ENCODE results near the gene AKAP1. TPM values are rescaled to one million over a fixed set of nuclear protein-coding genes. Genes with fewer than 3 reads are reported as not detected.

The AKAP1 gene
- total RNA-seq = 10 to 100 TPM; 22.6 to 51.9 (median 33.3) TPM

DNA sequence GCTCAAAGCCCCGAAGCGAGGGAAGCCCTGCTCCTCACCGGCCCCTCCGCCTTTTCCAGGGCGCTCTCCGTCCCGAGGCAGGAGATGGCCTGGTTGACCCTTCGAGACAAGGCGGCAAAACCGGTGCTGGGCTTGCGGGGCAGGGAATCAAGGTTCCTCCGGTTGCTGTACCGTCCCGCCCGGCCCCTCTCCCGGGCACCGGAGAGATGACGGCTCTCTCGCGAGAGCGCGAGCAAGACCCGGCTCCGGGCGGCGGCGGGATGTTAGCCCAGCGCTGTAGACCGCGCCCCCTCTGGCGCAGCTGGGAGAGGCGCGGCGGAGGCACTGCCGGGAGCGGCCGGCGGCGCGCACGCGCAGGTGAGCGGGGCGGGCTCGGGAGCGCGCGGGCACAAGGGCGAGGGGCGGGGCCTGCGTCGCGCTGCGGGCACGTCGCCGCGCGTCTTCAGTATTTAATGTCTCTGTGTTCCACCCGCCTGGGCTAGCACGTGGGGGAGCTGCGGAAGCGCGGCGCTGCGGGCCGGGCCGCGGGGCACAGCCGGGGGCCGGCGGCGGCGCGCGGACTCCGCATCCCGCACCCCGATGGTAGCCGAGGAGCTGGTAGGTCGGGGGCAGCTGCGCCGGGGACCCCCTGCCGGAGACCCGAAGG lies at the start of gene AKAP1:
AKAP1 (plus strand) TSS at position 445 of the 646 bp plus-strand sequence. CDS start 20,219 bp downstream, outside the sequence.
- Histone ChIP-seq H3K36me3 (no peaks in the 10 kb centered on the region), H3K4me1 (peaks cover 5 to 52% (median 21%) of the 10 kb centered on the region in 3 donors), H3K4me3 (peak within 1 kb of the TSS; percentile 70 to 95 (median 92)), H3K9me3 (no peaks in the 10 kb centered on the region), H3K27me3 (no peaks in the 10 kb centered on the region), H3K27ac (peak within 1 kb of the TSS; percentile 96 to 99 (median 98))
- intact Hi-C loops (cut with DNase I) = no loop called here
- TF ChIP-seq POLR2A (IDR thresholded peaks at IDR 0.05) = peak in 3 of 4 donors; percentile 90 to 95 (median 92)
- TF ChIP-seq, protein P1, sequence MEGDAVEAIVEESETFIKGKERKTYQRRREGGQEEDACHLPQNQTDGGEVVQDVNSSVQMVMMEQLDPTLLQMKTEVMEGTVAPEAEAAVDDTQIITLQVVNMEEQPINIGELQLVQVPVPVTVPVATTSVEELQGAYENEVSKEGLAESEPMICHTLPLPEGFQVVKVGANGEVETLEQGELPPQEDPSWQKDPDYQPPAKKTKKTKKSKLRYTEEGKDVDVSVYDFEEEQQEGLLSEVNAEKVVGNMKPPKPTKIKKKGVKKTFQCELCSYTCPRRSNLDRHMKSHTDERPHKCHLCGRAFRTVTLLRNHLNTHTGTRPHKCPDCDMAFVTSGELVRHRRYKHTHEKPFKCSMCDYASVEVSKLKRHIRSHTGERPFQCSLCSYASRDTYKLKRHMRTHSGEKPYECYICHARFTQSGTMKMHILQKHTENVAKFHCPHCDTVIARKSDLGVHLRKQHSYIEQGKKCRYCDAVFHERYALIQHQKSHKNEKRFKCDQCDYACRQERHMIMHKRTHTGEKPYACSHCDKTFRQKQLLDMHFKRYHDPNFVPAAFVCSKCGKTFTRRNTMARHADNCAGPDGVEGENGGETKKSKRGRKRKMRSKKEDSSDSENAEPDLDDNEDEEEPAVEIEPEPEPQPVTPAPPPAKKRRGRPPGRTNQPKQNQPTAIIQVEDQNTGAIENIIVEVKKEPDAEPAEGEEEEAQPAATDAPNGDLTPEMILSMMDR (IDR thresholded peaks at IDR 0.05) = peak; percentile 18 to 70 (median 37)
- DNase-seq = peak; percentile 76
- no CpG with 5 or more reads among the region's 85 CpGs for WGBS, 2 donors

DNA sequence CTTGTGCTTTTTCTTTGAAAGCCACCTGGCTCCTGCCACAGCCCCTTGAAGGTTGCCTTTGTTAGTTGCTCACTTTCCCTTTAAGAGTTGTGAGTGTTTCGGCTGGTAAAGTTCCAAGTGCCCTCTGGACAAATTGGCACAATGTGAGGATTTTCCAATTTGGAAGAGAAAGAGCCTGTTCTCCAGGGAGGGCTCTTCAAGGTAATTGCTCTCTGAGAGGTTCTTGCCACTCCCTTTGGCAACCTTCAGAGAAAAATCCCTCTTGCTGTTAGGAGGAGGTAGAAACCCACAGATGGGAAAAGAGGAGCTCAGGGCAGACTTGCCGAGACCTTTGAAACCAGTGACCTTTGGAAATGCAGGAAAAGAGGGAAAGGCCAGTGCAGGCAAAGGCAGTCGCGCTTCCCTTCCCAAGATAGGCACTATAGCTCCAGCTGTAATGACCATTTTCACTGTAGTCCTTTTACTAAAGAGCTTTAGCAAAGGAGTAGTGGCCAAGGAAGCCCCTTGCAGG lies 49.0 kb upstream of the AKAP1 start:
- peak overlapping the region in 1 of 4 donors; percentile 9 for H3K4me3 ChIP-seq
- WGBS, 2 donors = 14 to 46% methylated on average over 4 of the region's 4 CpGs
- peaks cover 7 to 57% (median 30%) of the 10 kb centered on the region in 3 donors for H3K4me1 ChIP-seq
- no peak for TF ChIP-seq POLR2A (IDR thresholded peaks at IDR 0.05)
- TF ChIP-seq, protein P1 (IDR thresholded peaks at IDR 0.05) = no peak
- H3K9me3 ChIP-seq = no peaks in the 10 kb centered on the region
- intact Hi-C loops (cut with DNase I) = no loop called here
- H3K27me3 ChIP-seq = no peaks in the 10 kb centered on the region
- peak overlapping the region in 3 of 4 donors; percentile 31 to 64 (median 45) for H3K27ac ChIP-seq
- no peaks in the 10 kb centered on the region for H3K36me3 ChIP-seq
- DNase-seq = no peak

DNA sequence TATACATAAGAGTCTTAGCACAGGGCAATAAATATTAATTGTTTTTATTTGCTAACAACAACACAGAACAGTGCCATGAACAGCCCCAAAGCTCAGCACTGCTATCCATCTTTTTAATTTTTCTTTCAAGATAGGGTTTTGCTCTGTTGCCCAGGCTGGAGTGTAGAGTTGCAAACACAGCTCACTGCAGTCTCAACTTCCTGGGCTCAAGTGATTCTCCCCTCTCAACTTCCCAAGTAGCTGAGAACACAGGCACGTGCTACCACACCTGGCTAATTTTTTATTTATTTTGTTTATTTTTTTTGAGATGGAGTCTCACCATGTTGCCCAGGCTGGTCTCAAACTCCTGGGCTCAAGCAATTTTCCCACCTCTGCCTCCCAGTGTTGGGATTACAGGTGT lies 47.6 kb upstream of the AKAP1 start:
- Histone ChIP-seq H3K4me1 (peaks cover 7 to 52% (median 30%) of the 10 kb centered on the region in 3 donors), H3K36me3 (no peaks in the 10 kb centered on the region)

DNA sequence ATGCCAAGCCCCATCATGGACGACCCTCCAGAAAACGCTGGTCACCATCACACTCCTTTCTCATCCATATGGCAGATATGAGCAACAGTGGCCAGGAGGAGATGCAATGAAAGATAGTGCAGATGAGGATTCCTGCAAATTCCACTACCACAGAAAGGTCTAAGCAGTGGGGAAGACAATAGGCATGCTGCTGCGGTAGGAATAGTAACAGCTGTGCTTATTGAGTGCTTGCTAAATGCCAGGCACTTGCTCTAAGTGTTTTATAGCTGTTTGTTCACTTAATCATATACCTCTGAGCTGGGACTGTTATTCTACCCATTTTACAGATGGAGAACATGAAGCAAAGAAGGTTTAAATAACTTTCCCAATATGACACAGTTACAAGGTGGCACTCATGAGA lies 46.6 kb upstream of the AKAP1 start:
- H3K27ac ChIP-seq = no peak overlapping the region
- DNase-seq = no peak
- WGBS, 2 donors = 68 to 78% methylated on average over 3 of the region's 3 CpGs
- H3K4me1 ChIP-seq = peaks cover 7 to 41% (median 25%) of the 10 kb centered on the region in 3 donors
- peaks cover 0 to 10% (median 0%) of the 10 kb centered on the region in 4 donors for H3K27me3 ChIP-seq
- no peak overlapping the region for H3K4me3 ChIP-seq
- no peaks in the 10 kb centered on the region for H3K36me3 ChIP-seq
- no peaks in the 10 kb centered on the region for H3K9me3 ChIP-seq
- intact Hi-C loops (cut with DNase I) = no loop called here
- TF ChIP-seq, protein P1 (IDR thresholded peaks at IDR 0.05) = no peak
- no peak for TF ChIP-seq POLR2A (IDR thresholded peaks at IDR 0.05)

More for the DNA sequence above, 47.6 kb upstream of the AKAP1 start:
- 77 to 84% methylated on average over 1 of the region's 1 CpG for WGBS, 2 donors
- Histone ChIP-seq H3K27ac (no peak overlapping the region), H3K9me3 (no peaks in the 10 kb centered on the region), H3K27me3 (peaks cover 0 to 5% (median 0%) of the 10 kb centered on the region in 4 donors), H3K4me3 (no peak overlapping the region)
- TF ChIP-seq, protein P1 (IDR thresholded peaks at IDR 0.05) = no peak
- no peak for TF ChIP-seq POLR2A (IDR thresholded peaks at IDR 0.05)
- no peak for DNase-seq
- intact Hi-C loops (cut with DNase I) = no loop called here

- no peak for DNase-seq
- no peaks in the 10 kb centered on the region for H3K9me3 ChIP-seq
- peaks cover 7 to 27% (median 10%) of the 10 kb centered on the region in 3 donors for H3K4me1 ChIP-seq
- H3K27ac ChIP-seq = no peak overlapping the region
- no peak for TF ChIP-seq POLR2A (IDR thresholded peaks at IDR 0.05)
- TF ChIP-seq, protein P1 (IDR thresholded peaks at IDR 0.05) = no peak
- WGBS, 2 donors = 59 to 62% methylated on average over 2 of the region's 2 CpGs
- no peaks in the 10 kb centered on the region for H3K36me3 ChIP-seq
- peaks cover 0 to 31% (median 0%) of the 10 kb centered on the region in 4 donors for H3K27me3 ChIP-seq
- H3K4me3 ChIP-seq = no peak overlapping the region
- intact Hi-C loops (cut with DNase I) = no loop called here
Measured at GRCh38 chr17:57040571-57040970, 44.5 kb upstream of the AKAP1 start.
